Thyroid gland (tissue), 4 donors: ENCODE measurements around the gene RMI1.

Experiments
- POLR2A ChIP-seq, 2 donors: fragments of 450-650 bp; IDR thresholded peaks; one replicate each; pipeline ENCODE4 v1.6.1; 2017; ENCODE audit warnings: antibody characterized with exemption in 2 of 2, mild to moderate bottlenecking in 2 of 2, moderate library complexity in 1 of 2
- TF ChIP-seq, protein P1 (sequence below), 6 experiments: fragments of 200-600 bp in 3 of 6; fragments of 450-650 bp in 3 of 6; sonication (generic) in 3 of 6; IDR thresholded peaks; one replicate each; pipeline ENCODE4 v1.5.1; 2016 to 2019; ENCODE audit warnings: antibody characterized with exemption in 6 of 6, mild to moderate bottlenecking in 2 of 6, inconsistent platforms in 1 of 6, moderate library complexity in 1 of 6

DNA sequence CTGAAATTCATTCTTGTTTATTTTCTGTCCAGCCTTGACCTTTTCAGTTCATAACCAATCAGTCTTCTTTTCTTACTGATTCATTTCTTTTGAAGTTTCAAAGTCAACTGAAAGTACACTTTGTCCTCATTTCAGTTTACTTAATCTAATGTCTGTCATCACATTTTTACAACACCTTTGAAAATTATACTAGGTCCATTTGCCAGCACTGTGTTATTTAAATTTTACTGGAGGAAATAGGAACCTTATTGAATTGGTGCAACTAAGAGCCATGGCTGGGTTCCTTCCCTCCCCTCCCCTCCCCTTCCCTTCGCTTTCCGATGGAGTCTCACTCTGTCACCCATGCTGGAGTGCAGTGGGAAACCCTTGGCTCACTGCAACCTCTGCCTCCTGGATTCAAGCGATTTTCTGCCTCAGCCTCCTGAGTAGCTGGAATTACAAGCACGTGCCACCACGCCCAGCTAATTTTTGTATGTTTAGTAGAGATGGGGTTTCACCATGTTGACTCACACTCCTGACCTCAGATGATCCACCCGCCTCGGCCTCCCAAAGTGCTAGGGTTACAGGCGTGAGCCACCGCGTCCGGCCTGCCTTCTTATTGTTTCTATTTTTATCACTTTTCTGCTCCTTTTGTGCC lies 6.3 kb downstream of the RMI1 start:
- TF ChIP-seq, protein P1, sequence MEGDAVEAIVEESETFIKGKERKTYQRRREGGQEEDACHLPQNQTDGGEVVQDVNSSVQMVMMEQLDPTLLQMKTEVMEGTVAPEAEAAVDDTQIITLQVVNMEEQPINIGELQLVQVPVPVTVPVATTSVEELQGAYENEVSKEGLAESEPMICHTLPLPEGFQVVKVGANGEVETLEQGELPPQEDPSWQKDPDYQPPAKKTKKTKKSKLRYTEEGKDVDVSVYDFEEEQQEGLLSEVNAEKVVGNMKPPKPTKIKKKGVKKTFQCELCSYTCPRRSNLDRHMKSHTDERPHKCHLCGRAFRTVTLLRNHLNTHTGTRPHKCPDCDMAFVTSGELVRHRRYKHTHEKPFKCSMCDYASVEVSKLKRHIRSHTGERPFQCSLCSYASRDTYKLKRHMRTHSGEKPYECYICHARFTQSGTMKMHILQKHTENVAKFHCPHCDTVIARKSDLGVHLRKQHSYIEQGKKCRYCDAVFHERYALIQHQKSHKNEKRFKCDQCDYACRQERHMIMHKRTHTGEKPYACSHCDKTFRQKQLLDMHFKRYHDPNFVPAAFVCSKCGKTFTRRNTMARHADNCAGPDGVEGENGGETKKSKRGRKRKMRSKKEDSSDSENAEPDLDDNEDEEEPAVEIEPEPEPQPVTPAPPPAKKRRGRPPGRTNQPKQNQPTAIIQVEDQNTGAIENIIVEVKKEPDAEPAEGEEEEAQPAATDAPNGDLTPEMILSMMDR (IDR thresholded peaks at IDR 0.05): no peak
- TF ChIP-seq POLR2A (IDR thresholded peaks at IDR 0.05): no peak
